ENCODE results near the gene NAPSA.

- TF ChIP-seq REST (IDR thresholded peaks at IDR 0.05; ENCODE audit: low read depth) (no peak), EP300 (IDR thresholded peaks at IDR 0.05; ENCODE audit: borderline replicate concordance) (no peak), TAF1 (IDR thresholded peaks at IDR 0.05; ENCODE audit: low read depth) (no peak), RAD21 (IDR thresholded peaks at IDR 0.05; ENCODE audit: low read depth) (peak; percentile 91), CEBPB (IDR thresholded peaks at IDR 0.05) (no peak), NFIC (IDR thresholded peaks at IDR 0.05) (no peak)
Observed at GRCh38 chr19:50368649-50369570, 3.5 kb upstream of the NAPSA start.

All from Ishikawa (cell line).